Activated naive CD8-positive, alpha-beta T cell treated with anti-CD3 and anti-CD28 coated beads, Interleukin-2, amount 50 U/mL, for 16 hours (primary cell): Measurements from ENCODE around the gene JARID2.

ENCODE experiments used
- DNase-seq: peaks from one replicate; pipeline ENCODE4 v3.0.0-alpha.2; 2020; ENCODE audit warnings: low read depth, low spot score

Gene JARID2

GRCh38 chr6:15331629-15332251, 85.9 kb downstream of the JARID2 start:
- no peak for DNase-seq

GRCh38 chr6:15332446-15332845, 86.6 kb downstream of the JARID2 start:
- DNase-seq, result no peak

- DNase-seq, result no peak
Measured at GRCh38 chr6:15335385-15335784, 89.5 kb downstream of the JARID2 start.

- DNase-seq, result no peak
Measured at GRCh38 chr6:15335916-15336315, 90.0 kb downstream of the JARID2 start.

GRCh38 chr6:15336900-15337560, 91.2 kb downstream of the JARID2 start:
- DNase-seq, result no peak

DNA sequence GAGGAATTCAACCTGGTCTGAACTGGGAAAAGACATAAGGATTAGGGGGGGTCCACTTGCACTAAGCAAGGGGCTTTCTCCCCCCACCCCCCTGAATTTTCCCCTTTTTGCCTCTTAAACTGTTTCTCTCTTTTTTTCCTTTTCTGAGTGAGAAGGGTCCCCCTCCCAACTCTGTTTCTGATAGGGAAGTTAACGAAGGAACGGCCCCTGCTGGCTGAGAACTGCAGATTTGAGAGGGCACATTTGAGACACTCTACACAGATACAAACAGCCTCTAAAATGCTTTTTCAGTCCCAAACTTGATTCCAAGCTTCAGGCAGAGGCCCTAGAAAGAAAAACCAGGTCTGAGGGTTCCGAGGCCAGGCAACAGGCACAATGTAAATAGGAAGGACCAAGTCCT, 91.7 kb downstream of the JARID2 start:
- DNase-seq, result no peak

DNA sequence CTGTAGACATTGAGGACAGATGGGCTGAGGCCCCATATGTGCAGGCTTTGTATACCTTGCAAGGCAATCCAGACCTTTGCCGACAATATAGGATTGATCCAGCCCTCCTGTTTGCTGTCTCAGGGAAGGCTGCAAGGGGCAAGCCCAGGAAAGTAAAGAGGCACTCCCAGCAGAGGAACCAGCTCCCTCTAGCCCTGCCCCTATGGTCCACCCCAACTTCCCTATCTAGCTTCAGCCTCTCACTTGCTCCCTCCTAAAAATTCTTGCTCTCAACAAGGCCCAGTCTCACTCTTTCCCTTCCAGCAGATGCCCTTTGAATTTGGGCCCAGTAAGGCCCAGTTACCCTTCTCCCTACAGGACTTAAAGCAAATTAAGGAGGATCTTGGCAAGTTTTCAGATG, 92.6 kb downstream of the JARID2 start:
- no peak for DNase-seq

DNA sequence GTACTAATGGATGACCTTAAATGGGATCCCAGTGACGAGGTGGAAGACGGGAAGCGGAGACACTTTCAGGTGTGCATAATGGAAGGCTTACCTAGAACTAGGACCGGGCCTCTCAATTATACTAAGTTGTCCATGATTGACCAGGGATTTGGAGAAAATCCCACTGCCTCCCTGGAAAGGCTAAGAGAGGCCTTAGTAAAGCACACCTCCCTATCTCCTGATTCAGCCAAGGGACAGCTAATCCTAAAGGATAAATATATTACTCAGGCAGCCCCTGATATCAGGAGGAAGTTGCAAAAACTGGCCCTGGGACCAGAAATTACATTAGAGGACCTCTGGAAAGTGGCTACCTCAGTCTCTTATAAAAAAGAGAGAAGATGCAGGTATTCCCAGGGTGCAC, 93.2 kb downstream of the JARID2 start:
- DNase-seq, result no peak

DNA sequence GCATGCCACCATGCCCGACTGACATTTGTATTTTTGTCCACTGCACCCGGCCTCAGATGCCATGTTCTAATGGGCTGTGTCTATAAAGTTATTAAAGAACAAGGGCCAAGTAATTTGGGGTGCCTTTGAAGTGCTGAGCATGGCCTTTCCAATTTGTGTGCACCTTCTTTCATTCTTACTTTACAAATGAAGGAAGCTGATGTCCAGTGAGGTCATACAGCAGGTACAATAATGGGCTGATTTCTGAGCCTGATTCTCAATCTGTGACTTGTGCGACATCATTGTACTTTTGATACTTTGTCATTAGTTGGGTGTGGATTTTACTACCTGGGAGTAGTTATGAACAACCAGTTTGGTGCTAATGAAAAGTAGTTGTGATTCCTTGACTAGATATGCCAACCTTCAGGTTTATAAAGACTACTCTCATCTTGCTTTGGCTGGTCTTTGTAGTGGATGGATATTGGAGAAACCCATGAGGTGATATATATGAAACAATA, 94.3 kb downstream of the JARID2 start:
- no peak for DNase-seq

- DNase-seq, result no peak
Measured at GRCh38 chr6:15340775-15341174, 94.9 kb downstream of the JARID2 start.

GRCh38 chr6:15341311-15342001, 95.6 kb downstream of the JARID2 start:
- DNase-seq, result no peak

DNA sequence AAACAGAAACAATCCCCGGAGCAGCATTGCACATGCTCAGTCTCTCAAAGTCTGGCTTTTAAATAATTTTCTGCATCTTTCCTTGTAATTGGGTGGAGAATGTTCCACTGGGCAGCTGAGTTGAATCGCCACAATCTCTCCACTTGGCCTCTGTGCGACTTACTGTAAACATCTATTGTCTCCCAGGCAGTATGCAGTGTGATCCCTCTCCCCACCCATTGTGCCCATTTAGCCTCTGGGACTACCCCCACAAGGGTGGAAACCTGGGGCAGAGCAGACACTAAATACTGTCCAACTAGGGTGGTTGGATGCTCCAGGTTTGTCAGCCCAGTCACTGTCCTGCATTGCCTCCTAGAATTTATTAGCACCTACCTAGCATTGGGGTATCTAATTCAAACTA, 96.2 kb downstream of the JARID2 start:
- no peak for DNase-seq

- no peak for DNase-seq
Measured at GRCh38 chr6:15343490-15344191, 97.8 kb downstream of the JARID2 start.

DNA sequence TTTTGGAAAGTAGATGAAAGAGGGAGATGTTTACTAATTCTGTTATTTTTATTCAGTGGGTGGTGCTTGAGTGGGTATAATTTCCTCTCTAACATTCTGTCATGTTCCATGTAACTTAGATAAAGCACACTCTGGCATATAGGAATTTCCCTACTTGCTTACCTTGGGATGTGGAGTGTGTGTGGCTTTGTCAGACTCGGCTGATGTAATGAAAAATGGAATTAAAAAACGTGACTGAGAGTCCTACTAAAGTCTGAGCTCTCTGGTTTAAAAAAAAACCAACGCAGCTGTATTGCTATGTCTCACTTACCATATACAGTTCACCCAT, 98.3 kb downstream of the JARID2 start:
- DNase-seq, result no peak

DNA sequence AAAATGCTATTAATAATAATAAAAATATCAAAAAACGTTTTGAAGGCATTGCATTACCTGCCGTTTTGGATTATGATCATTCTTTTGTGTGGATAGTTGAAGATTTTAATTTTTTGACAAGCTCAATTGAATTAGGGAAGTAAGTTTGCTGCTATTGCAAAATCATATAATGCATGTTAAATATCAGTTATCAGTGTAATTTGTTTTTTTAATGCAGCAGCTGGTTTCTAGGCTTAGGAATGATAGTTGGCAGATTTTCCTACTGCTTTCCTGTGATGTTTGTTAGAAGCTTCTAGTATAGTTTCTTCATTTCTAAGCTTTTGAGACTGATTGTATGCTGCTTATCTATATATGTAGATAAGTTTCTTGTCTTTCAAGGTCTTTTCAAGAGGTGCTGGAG, 99.0 kb downstream of the JARID2 start:
- no peak for DNase-seq

- DNase-seq, result no peak
Measured at GRCh38 chr6:15346315-15346714, 100.4 kb downstream of the JARID2 start.

- DNase-seq, result no peak
Measured at GRCh38 chr6:15348528-15348927, 102.7 kb downstream of the JARID2 start.

GRCh38 chr6:15349379-15349778, 103.5 kb downstream of the JARID2 start:
- DNase-seq, result no peak

DNA sequence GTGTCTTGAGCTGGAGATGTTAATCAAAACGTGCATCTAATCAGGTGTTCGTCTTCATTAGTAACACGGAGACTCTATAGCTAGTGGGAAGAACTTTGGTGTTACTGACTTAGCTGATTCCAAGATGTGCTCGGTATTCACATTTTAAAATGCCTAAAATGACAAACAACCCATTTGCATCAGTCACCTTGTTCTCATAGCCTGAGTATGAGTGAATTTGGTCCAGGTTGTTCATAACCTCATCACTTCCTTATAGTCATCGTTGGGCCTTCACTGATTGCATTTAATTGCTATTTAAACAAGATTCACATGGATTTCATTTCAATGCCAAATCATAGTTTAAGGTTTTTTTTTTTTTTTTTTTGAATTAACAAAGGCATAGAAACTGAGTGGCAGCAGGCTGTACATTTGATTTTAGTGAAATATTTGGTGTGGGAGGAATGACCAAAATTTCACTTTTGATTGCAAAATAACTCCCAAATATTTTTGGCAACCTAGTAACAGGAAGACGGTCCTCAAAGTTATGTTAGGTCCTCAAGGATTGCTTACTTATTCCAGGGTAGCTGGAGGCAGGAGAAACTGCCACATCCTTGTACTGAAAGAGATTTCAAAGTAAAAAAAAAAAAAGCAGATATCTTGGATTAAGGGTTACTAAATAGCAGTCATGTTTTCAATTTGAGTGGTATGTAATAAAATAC, 104.7 kb downstream of the JARID2 start:
- no peak for DNase-seq

DNA sequence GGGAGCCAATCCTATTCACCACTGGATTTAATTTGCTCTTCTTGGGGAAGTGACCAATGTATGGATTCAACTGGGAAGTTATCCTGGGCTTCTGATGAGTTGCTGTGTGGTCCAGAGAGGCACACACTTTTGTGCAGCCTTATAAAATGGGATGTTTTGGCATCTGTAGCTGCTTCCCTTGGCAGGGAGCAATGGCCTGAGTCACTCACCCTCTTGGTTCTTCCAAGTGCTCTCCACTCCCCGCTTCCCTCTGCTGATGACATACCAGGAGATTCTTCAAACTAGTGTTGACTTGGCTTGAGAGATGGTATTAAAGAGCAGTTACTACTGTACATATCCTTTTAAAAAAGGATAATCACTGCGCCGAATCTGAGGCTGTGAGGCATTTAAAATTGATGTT, 105.8 kb downstream of the JARID2 start:
- DNase-seq, result no peak

GRCh38 chr6:15352220-15352619, 106.4 kb downstream of the JARID2 start:
- DNase-seq, result no peak

- DNase-seq, result no peak
Measured at GRCh38 chr6:15352845-15353244, 107.0 kb downstream of the JARID2 start.
